Loucy (cell line): ENCODE data around the gene PRRC2B.

Experiments
- CTCF ChIP-seq: fragments of 200-600 bp; sonication (generic); conservative IDR thresholded peaks from 2 replicates; pipeline ENCODE4 v1.5.1; 2014; ENCODE audit warnings: mild to moderate bottlenecking, antibody characterized with exemption, low read length
- EZH2phosphoT487 ChIP-seq: fragments of 200-600 bp; IDR thresholded peaks from 2 replicates; pipeline ENCODE4 v1.6.1; 2018; ENCODE audit warnings: antibody characterized with exemption, mild to moderate bottlenecking, moderate library complexity, borderline replicate concordance

DNA sequence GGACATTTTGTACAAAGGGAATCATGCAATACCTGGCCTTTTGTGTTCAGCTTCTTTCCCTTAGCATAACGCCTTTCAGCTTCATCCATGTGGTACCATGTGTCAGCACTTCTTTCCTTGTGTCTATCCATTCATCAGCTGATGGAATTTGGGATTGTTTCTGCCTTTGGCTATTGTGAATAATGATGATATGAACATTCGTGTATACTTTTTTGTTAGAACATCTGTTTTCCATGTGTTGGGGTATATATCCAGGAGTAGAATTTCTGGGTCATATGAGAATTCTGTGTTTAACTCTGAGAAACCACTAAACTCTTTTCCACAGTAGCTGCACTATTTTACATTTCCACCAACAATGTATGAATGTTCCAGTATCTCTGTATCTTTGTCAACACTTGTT lies 14.8 kb upstream of the PRRC2B start:
- no peak for TF ChIP-seq CTCF
- TF ChIP-seq EZH2phosphoT487, result no peak
